ENCODE results near the gene NOTO.

DNA sequence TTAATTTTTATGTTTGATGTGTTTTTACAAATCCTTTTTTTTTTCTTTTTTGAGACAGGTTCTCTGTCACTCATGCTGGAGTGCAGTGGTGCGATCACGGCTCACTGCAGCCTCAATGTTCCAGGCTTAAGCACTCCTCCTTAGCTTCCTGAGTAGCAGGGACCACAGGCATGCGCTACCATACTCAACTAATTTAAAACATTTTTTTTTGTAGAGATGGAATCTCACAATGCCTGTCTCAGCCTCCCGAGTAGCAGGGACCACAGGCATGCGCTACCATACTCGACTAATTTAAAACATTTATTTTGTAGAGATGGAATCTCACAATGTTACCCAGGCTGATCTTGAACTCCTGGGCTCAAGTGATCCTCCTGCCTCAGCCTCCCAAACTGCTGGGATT lies 3.2 kb downstream of the NOTO start:
- no peak for TF ChIP-seq EZH2 (IDR thresholded peaks at IDR 0.05; ENCODE audit: low read length)
- TF ChIP-seq, protein P1, sequence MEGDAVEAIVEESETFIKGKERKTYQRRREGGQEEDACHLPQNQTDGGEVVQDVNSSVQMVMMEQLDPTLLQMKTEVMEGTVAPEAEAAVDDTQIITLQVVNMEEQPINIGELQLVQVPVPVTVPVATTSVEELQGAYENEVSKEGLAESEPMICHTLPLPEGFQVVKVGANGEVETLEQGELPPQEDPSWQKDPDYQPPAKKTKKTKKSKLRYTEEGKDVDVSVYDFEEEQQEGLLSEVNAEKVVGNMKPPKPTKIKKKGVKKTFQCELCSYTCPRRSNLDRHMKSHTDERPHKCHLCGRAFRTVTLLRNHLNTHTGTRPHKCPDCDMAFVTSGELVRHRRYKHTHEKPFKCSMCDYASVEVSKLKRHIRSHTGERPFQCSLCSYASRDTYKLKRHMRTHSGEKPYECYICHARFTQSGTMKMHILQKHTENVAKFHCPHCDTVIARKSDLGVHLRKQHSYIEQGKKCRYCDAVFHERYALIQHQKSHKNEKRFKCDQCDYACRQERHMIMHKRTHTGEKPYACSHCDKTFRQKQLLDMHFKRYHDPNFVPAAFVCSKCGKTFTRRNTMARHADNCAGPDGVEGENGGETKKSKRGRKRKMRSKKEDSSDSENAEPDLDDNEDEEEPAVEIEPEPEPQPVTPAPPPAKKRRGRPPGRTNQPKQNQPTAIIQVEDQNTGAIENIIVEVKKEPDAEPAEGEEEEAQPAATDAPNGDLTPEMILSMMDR (optimal IDR thresholded peaks at IDR 0.05 in 1 of 3, IDR thresholded peaks at IDR 0.05 in 1 of 3, conservative IDR thresholded peaks at IDR 0.05 in 1 of 3; ENCODE audit: extremely low read depth in 1 of 3, insufficient read depth in 2 of 3, low read length in 3 of 3), result no peak
